OCI-LY7 (cell line): ENCODE data around the gene TTR. TPM values are rescaled to one million over a fixed set of nuclear protein-coding genes. Genes with fewer than 3 reads are reported as not detected.

ENCODE experiments used
- BruUV-seq: library from RNA; stranded (reverse); fragments of 400-500 nt; replicated peaks from 2 replicates; lab custom pipeline; 2021; lab: Mats Ljungman, UMichigan
- CTCF ChIA-PET: fragments of 300-600 bp; sonication (Branson Sonifier 250); formaldehyde crosslinking; loops from one replicate; lab custom pipeline; 2022; ENCODE audit warnings: antibody characterized with exemption; ENCODE audit not compliant: unreplicated experiment; lab: Charles Lee
- POLR2A ChIA-PET: fragments of 300-600 bp; sonication (Branson Sonifier 250); formaldehyde crosslinking; loops from one replicate; lab custom pipeline; 2022; ENCODE audit warnings: antibody characterized with exemption; lab: Charles Lee
- DNase-seq: peaks from one replicate; pipeline ENCODE4 v3.0.0-alpha.2; 2015; ENCODE audit warnings: low spot score
- H2AFZ ChIP-seq: fragments of 200-600 bp; sonication (generic), shearing (Covaris generic); 2 replicates; pipeline ENCODE4 v1.6.1; 2014; ENCODE audit warnings: mild to moderate bottlenecking, antibody characterized with exemption, low read length, moderate library complexity
- H3K27ac ChIP-seq: fragments of 200-600 bp; sonication (generic); 2 replicates; pipeline ENCODE4 v1.5.1; 2014; ENCODE audit warnings: mixed run types, low read depth, mild to moderate bottlenecking, moderate library complexity, low read length, inconsistent platforms; ENCODE audit not compliant: poor library complexity, severe bottlenecking
- H3K36me3 ChIP-seq: fragments of 200-600 bp; sonication (generic); 2 replicates; pipeline ENCODE4 v1.6.1; 2014; ENCODE audit warnings: mild to moderate bottlenecking, antibody characterized with exemption, low read length, moderate library complexity, mixed read lengths; ENCODE audit not compliant: insufficient read depth
- H3K4me1 ChIP-seq: fragments of 200-600 bp; sonication (generic); 2 replicates; pipeline ENCODE4 v1.5.1; 2014; ENCODE audit warnings: mild to moderate bottlenecking, low read length; ENCODE audit not compliant: insufficient read depth, poor library complexity, severe bottlenecking
- H3K4me2 ChIP-seq: fragments of 200-600 bp; sonication (generic); 2 replicates; pipeline ENCODE4 v1.6.1; 2014; ENCODE audit warnings: mild to moderate bottlenecking, low read length
- H3K4me3 ChIP-seq: fragments of 200-600 bp; sonication (generic); 2 replicates; pipeline ENCODE4 v1.5.1; 2014; ENCODE audit warnings: mild to moderate bottlenecking, low read depth, low read length; ENCODE audit not compliant: poor library complexity, severe bottlenecking
- H3K79me2 ChIP-seq: fragments of 200-600 bp; sonication (generic); 2 replicates; pipeline ENCODE4 v1.6.1; 2016; ENCODE audit warnings: low read depth, mild to moderate bottlenecking, low read length, moderate library complexity, mixed read lengths; ENCODE audit not compliant: insufficient read depth
- H3K9me2 ChIP-seq: fragments of 200-600 bp; sonication (generic); 2 replicates; pipeline ENCODE4 v1.6.1; 2016; ENCODE audit warnings: mild to moderate bottlenecking, low read length, mixed read lengths; ENCODE audit not compliant: insufficient read depth
- H3K9me3 ChIP-seq: fragments of 200-600 bp; sonication (generic); 2 replicates; pipeline ENCODE4 v1.6.1; 2014; ENCODE audit warnings: mild to moderate bottlenecking, mixed run types, low read length, mixed read lengths
- H4K20me1 ChIP-seq: fragments of 200-600 bp; sonication (generic); 2 replicates; pipeline ENCODE4 v1.6.1; 2014; ENCODE audit warnings: mild to moderate bottlenecking, antibody characterized with exemption, low read length, moderate library complexity, mixed read lengths; ENCODE audit not compliant: insufficient read depth
- CTCF ChIP-seq: fragments of 200-600 bp; sonication (generic); conservative IDR thresholded peaks from 2 replicates; pipeline ENCODE4 v1.5.1; 2014; ENCODE audit warnings: mild to moderate bottlenecking, antibody characterized with exemption, low read length, moderate library complexity, mixed read lengths
- EZH2phosphoT487 ChIP-seq: fragments of 200-600 bp; sonication (generic); IDR thresholded peaks from 2 replicates; pipeline ENCODE4 v1.6.1; 2018; ENCODE audit warnings: low read depth, borderline replicate concordance, mild to moderate bottlenecking, mixed run types, antibody characterized with exemption, low read length, moderate library complexity, mixed read lengths
- intact Hi-C: fragments of 100-400 bp; cut with micrococcal nuclease; formaldehyde crosslinking; loops from one replicate; pipeline ENCODE4 v1.10.0; 2022; ENCODE audit not compliant: unreplicated experiment
- total RNA-seq, 2 experiments: library from RNA; depleted of rRNA in 1 of 2; stranded (reverse); fragments of >200 nt in 1 of 2; shearing (Covaris generic) in 1 of 2; gene quantifications; 2 replicates each; pipeline ENCODE4 v1.2.3, GENCODE V29; 2014 to 2022

TTR gene
- total RNA-seq, 2 experiments from 2014 or later = not detected

GRCh38 chr18:31591113-31591512 lies 564 bp upstream of the TTR start:
- no peaks in the 10 kb centered on the region for H3K9me2 ChIP-seq
- no peak overlapping the region for H3K27ac ChIP-seq
- CTCF ChIA-PET = no interaction called here
- H3K4me2 ChIP-seq = no peak overlapping the region
- H3K79me2 ChIP-seq = no peaks in the 10 kb centered on the region
- no peak for TF ChIP-seq EZH2phosphoT487
- TF ChIP-seq CTCF = no peak
- no peaks in the 10 kb centered on the region for H4K20me1 ChIP-seq
- H2AFZ ChIP-seq = no peak overlapping the region
- no TSS peak for BruUV-seq
- intact Hi-C loops = no loop called here
- no peak overlapping the region for H3K4me3 ChIP-seq
- H3K9me3 ChIP-seq = no peaks in the 10 kb centered on the region
- POLR2A ChIA-PET = no interaction called here
- no peaks in the 10 kb centered on the region for H3K36me3 ChIP-seq
- DNase-seq = no peak
- H3K4me1 ChIP-seq = no peaks in the 10 kb centered on the region

- ChIA-PET POLR2A (no interaction called here), CTCF (no interaction called here)
- Histone ChIP-seq H3K36me3 (no peaks in the 10 kb centered on the region), H3K27ac (no peak overlapping the region), H3K4me2 (no peak overlapping the region), H2AFZ (no peak overlapping the region), H3K9me2 (no peaks in the 10 kb centered on the region), H3K79me2 (no peaks in the 10 kb centered on the region), H3K4me1 (no peaks in the 10 kb centered on the region), H4K20me1 (no peaks in the 10 kb centered on the region), H3K4me3 (no peak overlapping the region), H3K9me3 (no peaks in the 10 kb centered on the region)
- no peak for TF ChIP-seq CTCF
- TF ChIP-seq EZH2phosphoT487 = no peak
- intact Hi-C loops = no loop called here
- DNase-seq = no peak
- no TSS peak for BruUV-seq
Measured at GRCh38 chr18:31592506-31593157, 955 bp downstream of the TTR start.

GRCh38 chr18:31595121-31595771 lies 3.6 kb downstream of the TTR start:
- no peak for TF ChIP-seq EZH2phosphoT487
- no peak for TF ChIP-seq CTCF
- Histone ChIP-seq H3K4me2 (no peak overlapping the region), H3K9me2 (no peaks in the 10 kb centered on the region), H3K27ac (no peak overlapping the region), H3K36me3 (no peaks in the 10 kb centered on the region), H3K79me2 (no peaks in the 10 kb centered on the region), H3K4me1 (no peaks in the 10 kb centered on the region), H3K9me3 (no peaks in the 10 kb centered on the region), H3K4me3 (no peak overlapping the region), H4K20me1 (no peaks in the 10 kb centered on the region), H2AFZ (no peak overlapping the region)
- DNase-seq = no peak
- intact Hi-C loops = no loop called here
- POLR2A ChIA-PET = interaction anchor here (0.9 to 1.1 kb wide), 2 partner anchors 19 to 85 kb away, joined by 3 to 4 read pairs; no protein-coding TSS in a partner anchor
- CTCF ChIA-PET = no interaction called here
- no TSS peak for BruUV-seq
